GM10266 (cell line): ENCODE data around the gene CAND1.
"Not testable (repeated sequence)": the region's sequence is repeated elsewhere in the genome, so short reads cannot be mapped to it uniquely, and the experiment has no call there.

ENCODE experiments used
- DNase-seq: peaks from one replicate; pipeline ENCODE4 v3.0.0; 2012; ENCODE audit errors: extremely low spot score
- TF ChIP-seq, protein P1 (sequence below): IDR thresholded peaks from 2 replicates; pipeline ENCODE4 v1.5.1; 2012; ENCODE audit warnings: mild to moderate bottlenecking, low read depth; ENCODE audit not compliant: control insufficient read depth, insufficient read depth; ENCODE audit errors: missing control alignments

CAND1 gene

DNA sequence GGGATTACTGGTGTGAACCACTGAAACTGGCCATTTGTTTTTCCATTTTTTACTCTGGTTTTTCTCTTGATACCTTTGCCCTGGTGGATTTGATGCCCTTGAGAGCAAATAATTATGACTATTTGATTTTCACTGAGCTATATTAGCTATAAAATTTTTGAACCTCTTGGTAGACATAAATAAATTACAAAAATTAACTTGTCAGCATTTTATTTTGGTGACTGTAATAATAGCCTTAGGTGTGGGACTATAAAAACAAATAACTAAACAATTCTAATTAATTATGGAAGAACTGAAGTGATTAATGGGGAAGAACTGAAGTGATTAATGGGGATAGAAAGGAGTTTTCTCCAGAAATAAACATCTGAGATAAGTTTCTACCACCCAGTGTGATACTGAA lies 62.7 kb downstream of the CAND1 start:
- TF ChIP-seq, protein P1, sequence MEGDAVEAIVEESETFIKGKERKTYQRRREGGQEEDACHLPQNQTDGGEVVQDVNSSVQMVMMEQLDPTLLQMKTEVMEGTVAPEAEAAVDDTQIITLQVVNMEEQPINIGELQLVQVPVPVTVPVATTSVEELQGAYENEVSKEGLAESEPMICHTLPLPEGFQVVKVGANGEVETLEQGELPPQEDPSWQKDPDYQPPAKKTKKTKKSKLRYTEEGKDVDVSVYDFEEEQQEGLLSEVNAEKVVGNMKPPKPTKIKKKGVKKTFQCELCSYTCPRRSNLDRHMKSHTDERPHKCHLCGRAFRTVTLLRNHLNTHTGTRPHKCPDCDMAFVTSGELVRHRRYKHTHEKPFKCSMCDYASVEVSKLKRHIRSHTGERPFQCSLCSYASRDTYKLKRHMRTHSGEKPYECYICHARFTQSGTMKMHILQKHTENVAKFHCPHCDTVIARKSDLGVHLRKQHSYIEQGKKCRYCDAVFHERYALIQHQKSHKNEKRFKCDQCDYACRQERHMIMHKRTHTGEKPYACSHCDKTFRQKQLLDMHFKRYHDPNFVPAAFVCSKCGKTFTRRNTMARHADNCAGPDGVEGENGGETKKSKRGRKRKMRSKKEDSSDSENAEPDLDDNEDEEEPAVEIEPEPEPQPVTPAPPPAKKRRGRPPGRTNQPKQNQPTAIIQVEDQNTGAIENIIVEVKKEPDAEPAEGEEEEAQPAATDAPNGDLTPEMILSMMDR, result no peak
- no peak for DNase-seq

DNA sequence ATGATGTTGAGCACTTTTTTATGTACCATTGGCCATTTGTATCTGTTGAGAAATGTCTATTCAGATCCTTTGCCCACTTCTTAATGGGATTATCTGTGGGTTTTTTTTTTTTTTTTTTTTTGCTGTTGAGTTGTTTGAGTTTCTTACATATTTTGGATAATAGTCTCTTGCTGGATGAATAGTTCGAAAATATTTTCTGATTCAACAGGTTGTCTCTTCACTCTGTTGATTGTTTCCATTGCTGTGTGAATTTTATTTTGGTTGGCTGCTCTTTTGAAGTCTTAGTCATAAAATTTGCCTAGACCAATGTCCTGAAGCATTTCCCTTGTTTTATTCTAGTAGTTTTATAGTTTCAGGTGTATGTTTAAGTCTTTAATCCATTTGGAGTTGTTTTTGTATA lies 64.5 kb downstream of the CAND1 start:
- DNase-seq, result no peak
- TF ChIP-seq, protein P1, result no peak

DNA sequence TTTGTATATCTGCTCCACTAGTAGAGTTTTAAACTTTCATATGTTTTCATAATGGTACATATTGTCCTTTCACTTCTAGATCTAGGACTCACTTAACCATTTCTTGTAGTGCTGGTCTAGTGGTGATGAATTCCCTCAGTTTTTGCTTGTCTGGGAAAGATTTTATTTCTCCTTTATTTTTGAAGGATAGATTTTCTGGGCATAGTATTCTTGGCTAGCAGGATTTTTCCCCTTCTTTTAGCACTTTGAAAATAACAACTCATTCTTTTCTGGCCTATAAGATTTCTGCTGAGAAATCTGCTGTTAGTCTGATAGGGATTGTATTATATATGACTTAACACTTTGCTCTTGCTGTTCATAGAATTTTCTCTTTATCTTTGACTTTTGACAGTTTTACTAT lies 69.3 kb downstream of the CAND1 start:
- DNase-seq, result no peak
- TF ChIP-seq, protein P1, result no peak

DNA sequence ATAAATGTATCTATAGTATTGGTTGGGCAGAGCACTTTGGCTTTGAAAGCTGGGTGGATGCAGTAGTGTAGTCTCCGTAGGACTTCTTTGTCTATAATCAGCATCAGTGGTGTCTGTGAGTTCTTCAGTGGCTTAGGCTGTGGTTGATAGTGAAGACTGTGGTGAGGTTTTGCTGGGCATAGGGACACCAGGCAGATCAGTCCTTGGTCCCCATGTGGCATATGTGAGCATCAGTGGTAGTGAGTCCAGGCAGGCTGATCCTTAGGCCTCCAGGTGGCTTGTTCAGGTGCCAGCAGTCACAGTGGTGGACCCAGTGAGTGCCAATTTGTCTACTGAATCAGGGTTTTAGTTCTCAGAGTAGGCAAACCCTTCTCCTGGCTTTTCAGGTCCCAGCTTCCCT lies 70.4 kb downstream of the CAND1 start:
- TF ChIP-seq, protein P1, result no peak
- no peak for DNase-seq

DNA sequence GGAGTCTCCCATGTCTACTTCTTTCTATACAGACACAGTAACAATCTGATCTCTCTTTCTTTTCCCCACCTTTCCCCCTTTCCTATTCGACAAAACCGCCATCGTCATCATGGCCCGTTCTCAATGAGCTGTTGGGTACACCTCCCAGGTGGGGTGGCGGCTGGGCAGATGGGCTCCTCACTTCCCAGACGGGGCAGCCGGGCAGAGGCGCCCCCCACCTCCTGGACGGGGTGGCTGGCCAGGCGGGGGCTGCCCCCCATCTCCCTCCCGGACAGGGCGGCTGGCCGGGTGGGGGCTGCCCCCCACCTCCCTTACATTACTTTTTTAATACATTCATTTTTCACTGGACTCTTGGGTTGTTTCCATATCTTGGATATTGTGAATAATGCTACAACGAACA lies 71.9 kb downstream of the CAND1 start:
- DNase-seq, result not testable (repeated sequence)

DNA sequence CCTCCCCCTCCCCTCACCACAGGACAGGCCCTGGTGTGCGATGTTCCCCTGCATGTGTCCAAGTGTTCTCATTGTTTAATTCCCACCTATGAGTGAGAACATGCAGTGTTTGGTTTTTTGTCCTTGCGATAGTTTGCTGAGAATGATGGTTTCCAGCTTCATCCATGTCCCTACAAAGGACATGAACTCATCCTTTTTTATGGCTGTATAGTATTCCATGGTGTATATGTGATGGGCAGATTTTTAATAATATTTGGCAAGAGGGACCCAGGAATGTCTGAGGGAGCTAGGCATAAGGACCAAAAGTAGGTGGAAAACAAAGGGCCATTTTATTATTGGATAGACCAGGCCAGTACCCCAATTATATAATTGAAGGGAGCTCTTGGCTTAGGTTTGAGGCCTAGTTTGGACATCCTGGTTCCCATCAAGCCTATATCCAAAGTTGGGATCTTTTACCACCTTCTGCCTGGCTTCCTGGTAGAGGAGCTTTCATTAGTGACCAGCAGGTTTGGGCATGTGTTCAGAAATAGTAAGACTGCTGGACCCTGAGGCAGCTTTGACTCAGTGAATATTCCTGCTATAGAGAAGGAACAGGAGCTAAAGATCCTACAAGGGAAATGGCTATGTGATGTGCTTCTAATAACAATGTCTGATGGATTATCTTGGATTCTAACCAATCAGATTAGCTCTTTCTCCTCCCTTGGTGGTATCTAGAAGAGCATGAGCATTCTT lies 76.0 kb downstream of the CAND1 start:
- TF ChIP-seq, protein P1, result no peak
- DNase-seq, result no peak

DNA sequence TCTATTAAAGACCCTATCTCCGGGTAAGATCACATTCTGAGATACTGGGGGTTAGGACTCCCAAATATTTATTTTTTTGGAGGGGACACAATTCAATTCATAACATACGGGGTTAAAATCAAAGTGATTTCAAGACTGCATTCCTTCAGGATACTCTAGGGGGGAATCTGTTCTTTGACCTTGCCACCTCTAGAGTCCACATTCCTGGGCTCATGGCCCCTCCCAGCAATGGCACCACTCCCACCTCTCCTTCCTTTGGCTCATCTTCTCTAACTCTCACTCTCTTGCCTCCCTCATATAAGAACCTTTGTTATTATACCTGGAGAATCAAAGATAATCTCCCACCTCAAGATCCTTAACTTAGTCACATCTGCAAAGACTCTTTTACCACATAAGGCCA lies 79.5 kb downstream of the CAND1 start:
- DNase-seq, result no peak
- TF ChIP-seq, protein P1, result no peak

DNA sequence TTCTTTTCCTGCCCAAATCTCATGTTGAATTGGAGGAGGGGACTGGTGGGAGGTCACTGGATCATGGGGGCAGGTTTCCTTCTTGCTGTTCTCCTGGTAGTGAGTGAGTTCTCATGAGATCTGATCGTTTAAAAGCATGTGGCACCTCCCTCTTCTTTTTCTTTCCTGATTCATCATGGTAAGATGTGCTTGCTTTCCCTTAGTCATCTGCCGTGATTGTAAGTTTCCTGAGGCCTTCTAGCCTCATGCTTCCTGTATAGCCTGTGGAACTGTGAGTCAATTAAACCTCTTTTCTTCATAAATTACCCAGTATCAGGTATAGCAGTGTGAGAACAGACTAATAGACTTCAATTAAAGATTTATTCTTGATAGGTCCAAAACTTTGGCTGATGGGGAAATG lies 83.5 kb downstream of the CAND1 start:
- DNase-seq, result no peak
- TF ChIP-seq, protein P1, result no peak
